Effector CD4-positive, alpha-beta T cell (primary cell): ENCODE measurements around the gene CHST15. TPM values are rescaled to one million over a fixed set of nuclear protein-coding genes. Genes with fewer than 3 reads are reported as not detected.

Experiments used
- DNase-seq: peaks from one replicate; pipeline ENCODE4 v3.0.0-alpha.2; 2020
- total RNA-seq: gene quantifications from one replicate; lab custom pipeline; 2026; lab: John Stamatoyannopoulos, UW

CHST15 gene
- total RNA-seq, result not detected

GRCh38 chr10:124092860-124093773 lies at the start of gene CHST15:
Gene CHST15 (minus strand): TSS chr10:124093598. CDS start chr10:124046212, 47,386 bp downstream.
- no peak for DNase-seq

DNA sequence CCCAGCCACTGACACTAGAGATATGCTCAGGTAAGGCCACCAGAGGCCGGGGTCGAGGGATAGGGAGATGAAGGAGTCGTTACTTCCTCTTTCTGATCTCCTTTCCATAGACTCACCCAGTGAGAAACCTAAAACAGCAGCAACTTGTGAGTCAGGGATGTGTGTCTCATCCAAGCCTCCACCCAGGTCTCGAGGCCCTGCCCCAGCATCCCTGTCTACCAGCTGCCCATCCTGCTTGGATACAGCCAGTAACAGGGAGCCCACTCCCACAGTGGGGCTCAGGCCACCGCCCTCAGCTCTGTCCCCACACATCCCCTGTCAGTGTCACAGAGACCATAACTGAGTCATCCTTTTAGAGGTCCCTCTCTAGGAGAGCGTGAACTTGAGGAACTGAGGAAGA lies 49.6 kb upstream of the CHST15 start:
- no peak for DNase-seq

DNA sequence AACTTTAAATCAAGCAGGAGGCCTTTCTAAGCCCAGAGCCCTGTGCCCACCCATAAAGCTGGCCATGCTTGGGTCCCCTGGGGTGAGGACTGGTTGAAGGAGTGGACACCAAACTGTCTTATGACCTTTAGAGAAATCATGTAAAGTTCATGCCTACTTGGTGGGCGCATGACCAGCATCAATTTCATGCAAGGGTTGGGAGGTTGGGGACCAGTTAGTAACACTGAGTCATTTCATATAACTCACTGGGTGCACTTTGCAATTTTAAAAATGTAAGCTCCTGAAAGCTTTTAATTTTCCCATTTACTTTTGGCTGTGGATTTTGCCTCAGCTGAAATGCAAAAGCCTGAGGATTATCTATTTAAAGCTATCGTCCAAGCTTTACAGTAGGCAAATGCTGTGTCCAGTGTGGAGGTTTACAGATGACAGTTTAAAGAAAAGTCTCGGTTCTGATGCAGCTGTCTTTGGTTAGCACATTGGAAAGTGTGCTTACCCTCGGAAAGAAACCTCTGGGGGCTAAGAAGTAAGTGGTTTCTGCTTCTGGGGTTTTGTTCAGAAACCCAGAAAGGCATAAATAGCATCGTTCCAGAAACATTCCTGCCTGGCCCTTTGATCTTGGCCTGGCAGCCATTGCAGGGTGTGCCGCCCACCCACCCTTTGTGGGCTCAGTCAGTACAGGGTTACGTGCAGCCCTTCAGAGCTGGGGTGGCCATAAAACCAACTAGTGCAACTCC lies 48.8 kb upstream of the CHST15 start:
- DNase-seq, result no peak

DNA sequence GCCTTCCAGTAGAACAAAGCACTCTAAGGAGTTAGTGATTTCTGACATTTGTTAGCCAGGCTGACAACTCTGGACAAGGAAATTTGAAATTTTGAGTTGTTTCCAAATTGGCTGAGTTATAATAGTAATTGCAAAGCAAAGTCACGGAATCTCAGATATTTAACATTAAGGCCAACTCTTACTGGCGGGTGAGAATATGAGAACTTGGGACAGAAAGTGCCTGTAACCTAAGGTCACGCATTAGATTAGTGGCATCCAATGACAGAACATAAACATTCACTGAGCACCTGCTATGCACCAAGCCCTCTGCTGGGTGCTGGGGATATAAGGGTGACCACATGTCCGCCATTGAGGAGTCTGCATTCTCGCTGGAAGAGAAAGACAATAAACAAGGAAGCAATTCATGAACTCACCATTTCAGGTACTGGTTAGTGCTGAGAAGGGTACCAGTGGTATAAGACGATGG lies 45.5 kb upstream of the CHST15 start:
- no peak for DNase-seq

DNA sequence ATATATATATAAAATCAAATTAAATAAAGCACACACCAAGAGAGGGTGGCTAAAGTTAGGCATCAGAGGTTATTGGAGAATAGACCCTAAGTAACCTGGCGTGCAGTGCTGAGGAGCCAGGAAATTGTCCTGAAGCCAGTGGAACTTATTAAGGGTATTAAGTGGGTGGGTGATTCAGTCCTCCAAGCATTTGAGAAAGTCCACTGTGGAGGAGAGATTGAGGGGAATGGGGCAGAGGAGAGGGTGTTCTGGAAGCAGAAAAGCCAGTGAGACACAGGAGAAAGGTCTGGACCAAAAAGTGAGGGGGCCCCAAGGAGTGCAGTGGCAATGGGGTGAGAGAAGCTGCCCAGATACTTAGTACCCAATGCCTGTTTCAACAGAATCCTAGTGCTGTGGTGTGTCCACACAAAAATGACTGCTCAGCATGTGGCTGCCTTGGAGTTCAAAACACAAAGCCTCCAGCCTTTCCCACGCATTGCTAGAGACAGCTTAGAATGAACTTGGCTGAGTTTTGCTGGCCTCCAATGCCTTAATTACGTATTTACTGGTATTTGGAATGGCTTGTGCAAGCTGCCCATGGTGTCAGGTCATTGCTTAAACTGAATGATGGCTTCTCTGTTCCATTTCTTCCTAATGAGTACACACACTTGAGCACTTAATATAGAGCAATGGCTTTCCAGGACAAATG lies 44.9 kb upstream of the CHST15 start:
- no peak for DNase-seq

GRCh38 chr10:124134251-124134893 lies 41.0 kb upstream of the CHST15 start:
- DNase-seq, result no peak

DNA sequence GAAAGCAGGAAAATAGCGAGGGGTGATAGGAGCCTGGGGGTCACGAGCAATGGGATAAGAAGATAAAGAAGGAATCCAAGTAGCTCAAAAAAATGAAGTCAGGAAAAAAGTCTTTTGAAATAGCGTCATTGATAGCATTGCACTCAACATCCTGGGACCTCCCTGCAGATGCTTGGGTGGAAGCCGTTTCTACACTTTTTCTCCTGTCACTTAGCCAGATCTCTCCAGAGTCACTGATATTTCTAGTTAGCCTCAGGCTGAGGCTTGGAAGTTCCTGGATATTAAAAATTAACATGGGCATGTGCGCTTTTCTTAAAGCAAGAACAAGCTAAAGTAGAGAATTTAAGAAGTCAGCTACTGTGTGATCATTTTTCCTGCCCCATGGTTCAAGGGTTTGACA lies 39.5 kb upstream of the CHST15 start:
- DNase-seq, result no peak

GRCh38 chr10:124132306-124132705 lies 38.9 kb upstream of the CHST15 start:
- DNase-seq, result no peak

DNA sequence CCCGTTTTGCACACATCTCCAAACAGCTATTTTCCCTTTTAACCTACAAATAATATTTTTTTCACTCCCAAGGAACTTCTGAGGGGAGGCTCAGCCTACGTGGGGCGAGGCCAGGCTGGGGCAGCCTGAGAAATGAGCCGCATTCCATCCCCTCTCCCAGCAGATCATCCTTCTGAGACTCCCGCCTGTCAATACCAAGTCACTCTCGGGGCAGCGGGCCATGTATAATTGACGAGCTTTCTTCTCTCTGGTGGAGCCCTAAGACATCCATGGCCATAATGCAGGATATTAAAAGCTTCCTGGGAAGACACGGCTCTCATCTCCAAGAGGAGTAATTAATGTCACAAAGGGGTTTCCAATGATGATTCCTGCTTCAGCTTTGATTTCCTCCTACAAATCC lies 37.8 kb upstream of the CHST15 start:
- no peak for DNase-seq

- DNase-seq, result no peak
These were observed 37.0 kb upstream of the CHST15 start for GRCh38 chr10:124130198-124130900.

DNA sequence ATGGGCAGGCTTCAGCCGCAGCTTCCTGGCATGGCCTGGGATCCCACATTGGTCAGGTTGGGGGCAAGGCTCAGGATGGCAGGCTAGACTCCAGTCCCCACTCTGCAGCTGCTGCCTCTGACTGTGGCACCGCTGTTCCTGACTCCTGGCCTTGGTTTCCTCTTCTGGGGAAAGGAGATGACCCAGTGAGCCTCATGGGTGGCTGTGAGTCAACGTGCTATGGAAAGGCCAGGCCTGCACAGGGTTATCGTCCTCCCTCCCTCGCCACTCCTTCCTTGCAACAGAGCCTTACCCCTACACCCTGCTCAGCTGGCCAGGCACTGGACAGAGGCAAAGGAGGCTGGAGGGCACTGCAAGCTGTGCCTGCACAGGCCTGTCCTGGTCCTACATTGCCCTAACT lies 36.1 kb upstream of the CHST15 start:
- no peak for DNase-seq

- DNase-seq, result no peak
These were observed 35.4 kb upstream of the CHST15 start for GRCh38 chr10:124128811-124129145.

DNA sequence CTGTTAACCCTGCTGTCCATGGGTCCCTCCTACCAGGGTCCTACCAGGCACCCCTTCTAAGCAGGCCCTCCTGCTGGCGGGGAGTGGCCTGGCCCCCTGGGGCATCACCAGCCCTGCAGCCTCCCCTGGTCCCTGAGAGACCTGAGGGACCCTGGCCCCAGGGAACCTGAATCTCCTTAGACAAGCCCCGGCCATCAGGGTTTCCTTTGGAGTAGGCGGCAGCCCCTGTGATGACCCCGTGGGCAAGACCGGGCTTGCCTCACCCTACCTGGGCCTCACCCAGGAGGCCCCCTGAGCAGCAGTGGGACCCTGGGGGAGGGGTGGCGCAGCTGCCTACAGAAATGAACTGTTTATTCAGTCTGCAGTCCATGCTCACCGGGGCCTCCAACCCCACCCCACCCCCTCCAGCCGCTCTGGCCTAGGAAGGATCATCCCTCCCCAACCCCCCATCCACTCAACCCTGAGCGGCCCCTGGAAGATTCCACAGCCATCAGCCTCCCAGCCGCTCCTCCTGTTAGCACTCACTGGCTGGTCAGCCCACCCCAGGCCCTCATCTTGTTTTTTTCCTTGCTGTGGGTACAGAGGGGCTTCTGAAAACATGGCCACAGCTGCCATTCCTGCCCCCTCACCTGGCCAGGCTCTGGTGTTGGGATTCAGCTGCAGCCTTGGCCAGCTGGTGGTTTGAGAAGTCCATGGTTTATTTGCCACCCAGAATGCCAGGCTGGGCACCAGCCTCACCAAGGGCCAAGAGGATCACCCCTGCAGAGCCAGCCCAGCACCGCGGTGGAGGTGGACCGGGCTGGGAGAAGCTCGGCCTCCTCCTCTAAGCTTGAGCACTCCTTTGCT lies 34.8 kb upstream of the CHST15 start:
- no peak for DNase-seq

- no peak for DNase-seq
These were observed 34.2 kb upstream of the CHST15 start for GRCh38 chr10:124127563-124127962.

DNA sequence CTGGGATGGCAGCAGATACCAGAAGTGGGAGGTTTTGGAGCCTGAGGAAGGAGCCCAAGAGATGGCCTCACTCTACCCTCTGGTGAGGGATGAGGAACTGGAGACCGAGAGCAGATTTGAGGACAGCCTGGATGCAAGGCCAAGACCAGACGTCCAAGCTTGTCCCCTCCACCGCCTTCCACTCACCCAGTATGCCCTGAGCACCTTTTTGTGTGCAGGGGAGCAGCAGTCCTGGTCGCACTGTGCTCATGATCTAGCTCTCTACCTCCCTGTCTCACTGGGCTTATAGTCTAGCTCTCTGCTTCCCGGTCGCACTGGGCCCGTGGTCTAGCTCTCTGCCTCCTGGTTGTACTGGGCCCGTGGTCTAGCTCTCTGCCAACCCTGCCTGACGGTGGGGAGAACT lies 33.6 kb upstream of the CHST15 start:
- no peak for DNase-seq

DNA sequence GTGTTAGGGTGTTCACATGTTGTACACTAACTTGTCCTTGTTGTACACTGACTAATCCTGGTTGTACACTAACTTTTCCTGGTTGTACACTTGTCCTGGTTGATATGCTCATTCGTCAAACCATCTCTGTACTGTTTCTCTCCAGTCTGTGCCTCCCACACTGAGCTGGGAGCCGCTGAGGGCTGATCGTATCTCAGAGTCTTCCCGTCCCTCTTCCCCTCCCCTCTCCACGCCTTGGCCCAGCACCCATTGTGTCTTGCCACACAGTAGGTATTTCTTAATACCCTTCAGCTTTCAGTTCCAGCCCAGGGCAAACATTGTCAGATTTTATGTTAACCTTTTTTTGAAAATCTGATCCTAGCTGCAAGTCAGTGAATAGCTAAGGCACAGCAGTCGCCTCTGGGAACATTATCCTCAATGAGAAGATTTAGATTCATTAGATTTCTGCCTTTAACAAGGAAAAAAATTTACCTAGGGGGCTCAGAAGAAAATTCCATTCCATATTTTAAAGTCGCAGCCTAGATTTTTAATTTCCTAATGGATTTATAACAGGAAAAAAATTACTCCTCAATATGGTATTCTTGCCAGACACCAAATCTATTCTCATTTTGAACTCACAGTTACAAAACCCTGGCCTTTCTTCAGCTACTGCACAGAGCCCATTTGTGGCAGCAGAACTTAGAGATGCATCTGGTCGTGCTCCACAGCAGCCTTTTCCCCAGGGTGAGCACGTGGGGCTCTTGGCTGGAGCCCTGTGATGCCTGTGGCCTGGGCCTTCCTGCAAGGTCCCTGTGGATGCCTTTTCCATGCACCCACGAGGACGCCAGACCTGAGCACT lies 33.0 kb upstream of the CHST15 start:
- DNase-seq, result no peak

GRCh38 chr10:124125305-124126116 lies 32.1 kb upstream of the CHST15 start:
- no peak for DNase-seq

DNA sequence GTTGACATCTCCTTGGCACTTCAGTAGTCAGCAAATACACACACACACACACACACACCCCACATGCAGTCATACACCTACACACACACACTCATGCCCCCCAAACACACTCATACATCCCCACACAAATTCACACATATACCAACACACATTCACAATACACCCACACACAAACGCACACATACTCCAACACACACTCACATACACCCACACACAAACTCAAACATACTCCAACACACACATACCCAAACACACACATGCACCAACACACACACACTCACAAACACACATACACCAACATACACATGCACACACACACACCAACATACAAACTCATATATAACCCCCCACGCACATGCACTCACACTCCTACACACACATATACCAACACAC lies 31.4 kb upstream of the CHST15 start:
- DNase-seq, result no peak

- no peak for DNase-seq
These were observed 30.8 kb upstream of the CHST15 start for GRCh38 chr10:124124123-124124768.
